H9 (cell line): ENCODE measurements around the gene RTL5. TPM values are rescaled to one million over a fixed set of nuclear protein-coding genes. Genes with fewer than 3 reads are reported as not detected.

Source experiments
- DNase-seq: peaks from one replicate; pipeline ENCODE4 v3.0.0-alpha.2; 2017
- H2AFZ ChIP-seq: one replicate; pipeline ENCODE4 v1.6.1; 2013; ENCODE audit warnings: mild to moderate bottlenecking, low read length, control low read depth, moderate library complexity
- H2AK5ac ChIP-seq: 2 replicates; pipeline ENCODE4 v1.6.1; 2013; ENCODE audit warnings: low read length, control low read depth, mixed read lengths; ENCODE audit not compliant: insufficient read length
- H2BK120ac ChIP-seq: one replicate; pipeline ENCODE4 v1.6.1; 2013; ENCODE audit warnings: low read depth, mild to moderate bottlenecking, low read length, control low read depth, inconsistent platforms; ENCODE audit not compliant: poor library complexity, severe bottlenecking
- H2BK12ac ChIP-seq: 2 replicates; pipeline ENCODE4 v1.6.1; 2013; ENCODE audit warnings: low read length, control low read depth, mixed read lengths, low read depth; ENCODE audit not compliant: insufficient read length
- H2BK15ac ChIP-seq: 2 replicates; pipeline ENCODE4 v1.6.1; 2013; ENCODE audit warnings: low read depth, low read length, control low read depth
- H2BK20ac ChIP-seq: one replicate; pipeline ENCODE4 v1.6.1; 2013; ENCODE audit warnings: low read depth, mild to moderate bottlenecking, low read length, control low read depth, inconsistent platforms; ENCODE audit not compliant: poor library complexity, severe bottlenecking
- H2BK5ac ChIP-seq: 2 replicates; pipeline ENCODE4 v1.6.1; 2013; ENCODE audit warnings: low read length, control low read depth, mixed read lengths; ENCODE audit not compliant: insufficient read length
- H3K14ac ChIP-seq: 2 replicates; pipeline ENCODE4 v1.6.1; 2013; ENCODE audit warnings: low read length, control low read depth; ENCODE audit not compliant: insufficient read depth
- H3K18ac ChIP-seq: 2 replicates; pipeline ENCODE4 v1.6.1; 2013; ENCODE audit warnings: low read depth, mild to moderate bottlenecking, mixed read lengths, low read length, control low read depth; ENCODE audit not compliant: insufficient read length
- H3K23ac ChIP-seq: 2 replicates; pipeline ENCODE4 v1.6.1; 2013; ENCODE audit warnings: low read length, control low read depth, mixed read lengths, low read depth; ENCODE audit not compliant: insufficient read length
- H3K23me2 ChIP-seq: 2 replicates; pipeline ENCODE4 v1.6.1; 2013; ENCODE audit warnings: low read depth, mild to moderate bottlenecking, mixed read lengths, low read length, control low read depth; ENCODE audit not compliant: insufficient read length, poor library complexity, severe bottlenecking
- H3K27ac ChIP-seq: 2 replicates; pipeline ENCODE4 v1.5.1; 2013; ENCODE audit warnings: low read length, control low read depth, mixed read lengths, low read depth; ENCODE audit not compliant: insufficient read length
- H3K27me3 ChIP-seq: 2 replicates; pipeline ENCODE4 v1.6.1; 2013; ENCODE audit warnings: low read length, control low read depth, inconsistent platforms; ENCODE audit not compliant: insufficient read depth
- H3K4ac ChIP-seq: 2 replicates; pipeline ENCODE4 v1.6.1; 2013; ENCODE audit warnings: low read depth, mild to moderate bottlenecking, control low read depth, inconsistent platforms, low read length, moderate library complexity
- H3K4me1 ChIP-seq: 2 replicates; pipeline ENCODE4 v1.6.1; 2013; ENCODE audit warnings: low read length, control low read depth, inconsistent platforms; ENCODE audit not compliant: insufficient read depth
- H3K4me2 ChIP-seq: 2 replicates; pipeline ENCODE4 v1.6.1; 2013; ENCODE audit warnings: low read length, control low read depth, mixed read lengths; ENCODE audit not compliant: insufficient read length, insufficient read depth
- H3K56ac ChIP-seq: 2 replicates; pipeline ENCODE4 v1.6.1; 2013; ENCODE audit warnings: low read depth, mild to moderate bottlenecking, mixed read lengths, low read length, control low read depth; ENCODE audit not compliant: insufficient read length
- H3K79me1 ChIP-seq: 2 replicates; pipeline ENCODE4 v1.6.1; 2013; ENCODE audit warnings: low read depth, mild to moderate bottlenecking, moderate library complexity, low read length, control low read depth, inconsistent platforms; ENCODE audit not compliant: insufficient read depth, poor library complexity, severe bottlenecking
- H3K79me2 ChIP-seq: 2 replicates; pipeline ENCODE4 v1.6.1; 2013; ENCODE audit warnings: low read length, control low read depth, inconsistent platforms; ENCODE audit not compliant: insufficient read depth
- H3K9ac ChIP-seq: 2 replicates; pipeline ENCODE4 v1.6.1; 2013; ENCODE audit warnings: low read length, control low read depth, mixed read lengths; ENCODE audit not compliant: insufficient read length; ENCODE audit errors: extremely low read depth
- H3K9me3 ChIP-seq: one replicate; pipeline ENCODE4 v1.6.1; 2013; ENCODE audit warnings: low read depth, low read length, inconsistent platforms; ENCODE audit not compliant: control insufficient read depth
- H3T11ph ChIP-seq: one replicate; pipeline ENCODE4 v1.6.1; 2013; ENCODE audit warnings: mild to moderate bottlenecking, low read length, control low read depth, inconsistent platforms
- H4K20me1 ChIP-seq: one replicate; pipeline ENCODE4 v1.6.1; 2013; ENCODE audit not compliant: control insufficient read depth, insufficient read length, insufficient read depth
- H4K5ac ChIP-seq: 2 replicates; pipeline ENCODE4 v1.6.1; 2013; ENCODE audit warnings: low read depth, mild to moderate bottlenecking, mixed read lengths, low read length, control low read depth; ENCODE audit not compliant: insufficient read length
- H4K8ac ChIP-seq: replicated peaks from 2 replicates; pipeline ENCODE4 v1.6.1; 2013; ENCODE audit warnings: low read length, control low read depth, mixed read lengths, low read depth; ENCODE audit not compliant: insufficient read length
- H4K91ac ChIP-seq: 2 replicates; pipeline ENCODE4 v1.6.1; 2013; ENCODE audit warnings: low read depth, mild to moderate bottlenecking, moderate library complexity, mixed read lengths, low read length, control low read depth; ENCODE audit not compliant: insufficient read length
- H3K27ac Mint-ChIP-seq, 3 experiments: 2 replicates in 2 of 3; 3 replicates in 1 of 3; pipeline ENCODE4 v1.8.0; 2020 to 2021; ENCODE audit warnings: mixed read lengths in 3 of 3, mild to moderate bottlenecking in 1 of 3, moderate library complexity in 1 of 3
- H3K27me3 Mint-ChIP-seq: 2 replicates; pipeline ENCODE4 v1.8.0; 2021; ENCODE audit warnings: low read depth, mild to moderate bottlenecking, moderate library complexity, mixed read lengths
- H3K36me3 Mint-ChIP-seq, 3 experiments: 2 replicates in 2 of 3; 3 replicates in 1 of 3; pipeline ENCODE4 v1.8.0; 2020 to 2021; ENCODE audit warnings: low read depth in 3 of 3, mixed read lengths in 3 of 3; ENCODE audit not compliant: insufficient read depth in 1 of 3
- H3K4me1 Mint-ChIP-seq, 2 experiments: 2 replicates each; pipeline ENCODE4 v1.8.0; 2020; ENCODE audit warnings: mixed read lengths in 2 of 2
- H3K4me3 Mint-ChIP-seq, 2 experiments: 2 replicates in 1 of 2; 3 replicates in 1 of 2; pipeline ENCODE4 v1.8.0; 2020 to 2021; ENCODE audit warnings: mild to moderate bottlenecking in 2 of 2, mixed read lengths in 2 of 2, moderate library complexity in 1 of 2
- H3K9me3 Mint-ChIP-seq, 2 experiments: 2 replicates in 1 of 2; 3 replicates in 1 of 2; pipeline ENCODE4 v1.8.0; 2020; ENCODE audit warnings: mild to moderate bottlenecking in 2 of 2, mixed read lengths in 2 of 2, moderate library complexity in 1 of 2
- WGBS: extraction: QIAGEN DNeasy Blood & Tissue Kit; methylation state at CpG from one replicate; pipeline ENCODE4 v1.1.7; 2013; ENCODE audit warnings: missing lambda C conversion rate, low lambda C conversion rate, mixed read lengths; ENCODE audit not compliant: insufficient read length; ENCODE audit errors: extremely low coverage; 5-methylcytosine and 5-hydroxymethylcytosine counted together
- total RNA-seq: library from RNA; stranded (reverse); gene quantifications from 2 replicates; pipeline ENCODE4 v1.2.1, GENCODE V29; 2021
- TF ChIP-seq, protein P1 (sequence below): fragments of 200-600 bp; sonication (generic); conservative IDR thresholded peaks from 3 replicates; pipeline ENCODE4 v1.8.0; 2021; ENCODE audit warnings: antibody characterized with exemption, mild to moderate bottlenecking

RTL5 gene
- total RNA-seq, 1 experiment from 2014 or later, result 1.2 TPM

DNA sequence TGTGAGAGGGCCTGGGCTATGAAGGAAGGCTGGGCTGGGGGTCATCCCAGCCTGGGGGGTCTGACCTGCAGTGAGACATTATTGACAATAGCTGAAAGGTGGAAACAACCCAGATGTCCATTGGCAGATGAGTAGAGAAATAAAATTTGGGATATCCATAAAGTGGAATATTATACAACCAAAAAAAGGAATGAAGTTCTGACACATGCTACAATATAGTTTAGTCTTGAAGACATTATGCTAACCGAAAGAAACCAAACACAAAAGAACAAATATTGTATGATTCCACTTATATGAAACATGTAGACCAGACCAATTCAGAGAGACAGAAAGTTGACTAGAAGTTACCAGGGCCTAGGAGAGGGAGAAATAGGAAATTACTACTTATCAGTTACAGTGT, 44.7 kb downstream of the RTL5 start:
- Histone ChIP-seq H2BK20ac (no peak overlapping the region), H3K27ac (no peak overlapping the region), H2BK15ac (no peak overlapping the region), H3K14ac (no peak overlapping the region), H2BK12ac (no peak overlapping the region), H3K9me3 (peaks cover 26% of the 10 kb centered on the region), H3K4me1 (no peaks in the 10 kb centered on the region), H3K23ac (no peak overlapping the region), H3T11ph (no peak overlapping the region), H3K18ac (no peak overlapping the region), H3K4ac (no peak overlapping the region), H3K4me2 (no peak overlapping the region), H3K79me2 (0 out of 2 replicates have a peak, but pooled peaks cover 2% of the 10 kb centered on the region), H3K27me3 (no peaks in the 10 kb centered on the region), H2BK5ac (no peak overlapping the region), H4K5ac (no peak overlapping the region), H2AK5ac (no peak overlapping the region), H3K79me1 (no peaks in the 10 kb centered on the region), H3K23me2 (no peaks in the 10 kb centered on the region), H4K91ac (no peak overlapping the region), H3K56ac (no peak overlapping the region), H4K8ac (no peak overlapping the region), H2BK120ac (no peak overlapping the region), H4K20me1 (no peaks in the 10 kb centered on the region), H2AFZ (no peak overlapping the region), H3K9ac (no peak overlapping the region)
- Mint-ChIP-seq H3K4me3 (no peak overlapping the region), H3K4me1 (peaks cover 0 to 10% of the 10 kb centered on the region in 2 experiments; a peak in 2 of 4 replicates), H3K36me3 (peaks cover under 1 to 8% (median 4%) of the 10 kb centered on the region in 3 experiments; a peak in 5 of 7 replicates), H3K9me3 (peaks cover 72 to 81% of the 10 kb centered on the region in 2 experiments), H3K27ac (no peak overlapping the region), H3K27me3 (no peaks in the 10 kb centered on the region; the same call in 1 of the 2 replicates)
- DNase-seq, result no peak
- WGBS, result no CpG with 5 or more reads among the region's 1 CpG
- TF ChIP-seq, protein P1, sequence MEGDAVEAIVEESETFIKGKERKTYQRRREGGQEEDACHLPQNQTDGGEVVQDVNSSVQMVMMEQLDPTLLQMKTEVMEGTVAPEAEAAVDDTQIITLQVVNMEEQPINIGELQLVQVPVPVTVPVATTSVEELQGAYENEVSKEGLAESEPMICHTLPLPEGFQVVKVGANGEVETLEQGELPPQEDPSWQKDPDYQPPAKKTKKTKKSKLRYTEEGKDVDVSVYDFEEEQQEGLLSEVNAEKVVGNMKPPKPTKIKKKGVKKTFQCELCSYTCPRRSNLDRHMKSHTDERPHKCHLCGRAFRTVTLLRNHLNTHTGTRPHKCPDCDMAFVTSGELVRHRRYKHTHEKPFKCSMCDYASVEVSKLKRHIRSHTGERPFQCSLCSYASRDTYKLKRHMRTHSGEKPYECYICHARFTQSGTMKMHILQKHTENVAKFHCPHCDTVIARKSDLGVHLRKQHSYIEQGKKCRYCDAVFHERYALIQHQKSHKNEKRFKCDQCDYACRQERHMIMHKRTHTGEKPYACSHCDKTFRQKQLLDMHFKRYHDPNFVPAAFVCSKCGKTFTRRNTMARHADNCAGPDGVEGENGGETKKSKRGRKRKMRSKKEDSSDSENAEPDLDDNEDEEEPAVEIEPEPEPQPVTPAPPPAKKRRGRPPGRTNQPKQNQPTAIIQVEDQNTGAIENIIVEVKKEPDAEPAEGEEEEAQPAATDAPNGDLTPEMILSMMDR, result no peak
